Endodermal cell (in vitro differentiated cells): ENCODE results near the gene DENND1A. TPM values are rescaled to one million over a fixed set of nuclear protein-coding genes. Genes with fewer than 3 reads are reported as not detected.
A peak's percentile ranks its signal among the peaks of the same experiment; 100 is the strongest.

ENCODE experiments used
- DNase-seq: peaks from one replicate; pipeline ENCODE4 v3.0.0-alpha.2; 2017
- H3K27ac ChIP-seq: 2 replicates; pipeline ENCODE4 v1.5.1; 2013; ENCODE audit warnings: mild to moderate bottlenecking, low read depth, low read length, moderate library complexity
- H3K27me3 ChIP-seq: 2 replicates; pipeline ENCODE4 v1.6.1; 2013; ENCODE audit warnings: mild to moderate bottlenecking, low read length, moderate library complexity; ENCODE audit not compliant: insufficient read depth, control insufficient read depth, poor library complexity, severe bottlenecking
- H3K36me3 ChIP-seq: 2 replicates; pipeline ENCODE4 v1.7.0; 2013; ENCODE audit warnings: mild to moderate bottlenecking, low read length, moderate library complexity; ENCODE audit not compliant: control insufficient read depth, insufficient read depth
- H3K4me1 ChIP-seq: one replicate; pipeline ENCODE4 v1.7.0; 2013; ENCODE audit warnings: low read length; ENCODE audit not compliant: control insufficient read depth, insufficient read depth
- H3K4me3 ChIP-seq: 2 replicates; pipeline ENCODE4 v1.5.1; 2013; ENCODE audit warnings: mild to moderate bottlenecking, low read length, moderate library complexity
- H3K9ac ChIP-seq: 2 replicates; pipeline ENCODE4 v1.6.1; 2013; ENCODE audit warnings: mild to moderate bottlenecking, low read length, moderate library complexity; ENCODE audit not compliant: poor library complexity, severe bottlenecking; ENCODE audit errors: extremely low read depth
- H3K9me3 ChIP-seq: 2 replicates; pipeline ENCODE4 v1.6.1; 2013; ENCODE audit warnings: mild to moderate bottlenecking, low read length, moderate library complexity; ENCODE audit not compliant: control insufficient read depth
- H3K27ac Mint-ChIP-seq: 2 replicates; pipeline ENCODE4 v1.8.0; 2020; ENCODE audit warnings: mixed read lengths
- H3K27me3 Mint-ChIP-seq: 2 replicates; pipeline ENCODE4 v1.8.0; 2021; ENCODE audit warnings: mild to moderate bottlenecking, mixed read lengths; ENCODE audit not compliant: insufficient read depth
- H3K36me3 Mint-ChIP-seq: 2 replicates; pipeline ENCODE4 v1.8.0; 2020; ENCODE audit warnings: low read depth, mixed read lengths
- H3K4me1 Mint-ChIP-seq: 2 replicates; pipeline ENCODE4 v1.8.0; 2020; ENCODE audit warnings: mixed read lengths
- H3K4me3 Mint-ChIP-seq: 2 replicates; pipeline ENCODE4 v1.8.0; 2020; ENCODE audit warnings: mild to moderate bottlenecking, moderate library complexity, mixed read lengths
- H3K9me3 Mint-ChIP-seq: 2 replicates; pipeline ENCODE4 v1.8.0; 2020; ENCODE audit warnings: mild to moderate bottlenecking, mixed read lengths
- WGBS, 2 experiments: methylation state at CpG; one replicate each; pipeline versions ENCODE4 v1.1.5 to v1.1.7; 2013; ENCODE audit warnings: missing lambda C conversion rate in 2 of 2, mixed read lengths in 1 of 2; ENCODE audit not compliant: insufficient coverage in 1 of 2, insufficient read length in 1 of 2; 5-methylcytosine and 5-hydroxymethylcytosine counted together
- total RNA-seq, 2 donors: library from RNA; stranded (reverse); fragmentation: NEBNext Ultra II Directional in 1 of 2; extraction: Animal tissue kit (Norgen Biotek cat#: 25700) in 1 of 2; gene quantifications; 2 replicates in 1 of 2; 3 replicates in 1 of 2; pipeline ENCODE4 v1.2.1, GENCODE V29; 2021
- TF ChIP-seq, protein P1 (sequence below): fragments of 200-600 bp; sonication (generic); conservative IDR thresholded peaks from 2 replicates; pipeline ENCODE4 v1.5.0; 2021; ENCODE audit warnings: antibody characterized with exemption, mild to moderate bottlenecking

The DENND1A gene
- total RNA-seq, 2 donors from 2014 or later = 29.5 to 38.4 TPM

DNA sequence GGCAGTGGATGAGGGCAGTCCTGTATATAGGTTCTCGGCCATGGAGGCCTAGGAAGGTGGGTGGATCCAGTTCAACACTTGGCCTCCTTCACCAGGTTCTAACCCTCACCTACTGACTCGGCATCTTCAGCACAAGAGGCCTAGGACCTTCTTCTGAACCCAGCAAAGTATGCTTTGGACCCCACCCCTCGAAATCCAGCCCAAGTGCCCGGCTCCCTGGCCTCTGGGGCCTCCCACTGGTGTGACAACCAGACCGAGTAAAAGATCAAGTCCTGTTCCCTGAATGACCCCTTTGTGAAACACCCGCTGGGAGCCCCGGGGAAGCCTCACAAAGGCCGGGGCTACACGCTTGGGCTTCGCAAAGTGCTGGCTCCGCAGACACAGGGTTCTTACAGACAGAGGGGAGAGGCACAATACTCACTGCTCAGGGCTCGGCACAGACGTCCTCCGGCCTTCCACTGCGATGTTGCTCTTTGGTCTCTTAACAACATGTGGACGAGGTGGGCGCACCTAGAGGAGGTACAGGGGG is 526.9 kb downstream of the DENND1A start:
- H3K4me3 ChIP-seq = no peak overlapping the region
- no peak overlapping the region for H3K27ac ChIP-seq
- H3K27me3 ChIP-seq = no peaks in the 10 kb centered on the region
- H3K9me3 ChIP-seq = no peaks in the 10 kb centered on the region
- WGBS, 2 experiments = 76 to 77% methylated on average over 10 to 17 of the region's 17 CpGs
- H3K9ac ChIP-seq = no peak overlapping the region
- no peak overlapping the region for H3K4me3 Mint-ChIP-seq
- peaks cover 19% of the 10 kb centered on the region for H3K4me1 Mint-ChIP-seq
- H3K4me1 ChIP-seq = peaks cover 11% of the 10 kb centered on the region
- peaks cover 4% of the 10 kb centered on the region for H3K36me3 Mint-ChIP-seq
- DNase-seq = no peak
- no peaks in the 10 kb centered on the region for H3K9me3 Mint-ChIP-seq
- H3K27ac Mint-ChIP-seq = peak overlapping the region; percentile 35
- no peaks in the 10 kb centered on the region for H3K36me3 ChIP-seq
- TF ChIP-seq, protein P1, sequence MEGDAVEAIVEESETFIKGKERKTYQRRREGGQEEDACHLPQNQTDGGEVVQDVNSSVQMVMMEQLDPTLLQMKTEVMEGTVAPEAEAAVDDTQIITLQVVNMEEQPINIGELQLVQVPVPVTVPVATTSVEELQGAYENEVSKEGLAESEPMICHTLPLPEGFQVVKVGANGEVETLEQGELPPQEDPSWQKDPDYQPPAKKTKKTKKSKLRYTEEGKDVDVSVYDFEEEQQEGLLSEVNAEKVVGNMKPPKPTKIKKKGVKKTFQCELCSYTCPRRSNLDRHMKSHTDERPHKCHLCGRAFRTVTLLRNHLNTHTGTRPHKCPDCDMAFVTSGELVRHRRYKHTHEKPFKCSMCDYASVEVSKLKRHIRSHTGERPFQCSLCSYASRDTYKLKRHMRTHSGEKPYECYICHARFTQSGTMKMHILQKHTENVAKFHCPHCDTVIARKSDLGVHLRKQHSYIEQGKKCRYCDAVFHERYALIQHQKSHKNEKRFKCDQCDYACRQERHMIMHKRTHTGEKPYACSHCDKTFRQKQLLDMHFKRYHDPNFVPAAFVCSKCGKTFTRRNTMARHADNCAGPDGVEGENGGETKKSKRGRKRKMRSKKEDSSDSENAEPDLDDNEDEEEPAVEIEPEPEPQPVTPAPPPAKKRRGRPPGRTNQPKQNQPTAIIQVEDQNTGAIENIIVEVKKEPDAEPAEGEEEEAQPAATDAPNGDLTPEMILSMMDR = no peak
- no peaks in the 10 kb centered on the region for H3K27me3 Mint-ChIP-seq

- Histone ChIP-seq H3K36me3 (no peaks in the 10 kb centered on the region), H3K9me3 (no peaks in the 10 kb centered on the region), H3K27me3 (no peaks in the 10 kb centered on the region), H3K27ac (no peak overlapping the region), H3K4me3 (no peak overlapping the region), H3K9ac (no peak overlapping the region), H3K4me1 (peaks cover 5% of the 10 kb centered on the region)
- TF ChIP-seq, protein P1 = peak; percentile 90
- DNase-seq = peak; percentile 85
- whole genome bisulfite sequencing, 2 experiments = 49 to 57% methylated on average over 9 of the region's 9 CpGs
- H3K27me3 Mint-ChIP-seq = no peaks in the 10 kb centered on the region
- no peak overlapping the region for H3K4me3 Mint-ChIP-seq
- H3K9me3 Mint-ChIP-seq = no peaks in the 10 kb centered on the region
- no peak overlapping the region for H3K27ac Mint-ChIP-seq
- peaks cover 4% of the 10 kb centered on the region for H3K36me3 Mint-ChIP-seq
- H3K4me1 Mint-ChIP-seq = peaks cover 13% of the 10 kb centered on the region
These were observed 527.9 kb downstream of the DENND1A start for GRCh38 chr9:123401879-123402513.

- DNase-seq = no peak
- no peaks in the 10 kb centered on the region for H3K9me3 Mint-ChIP-seq
- no peaks in the 10 kb centered on the region for H3K27me3 ChIP-seq
- H3K27me3 Mint-ChIP-seq = no peaks in the 10 kb centered on the region
- H3K4me1 Mint-ChIP-seq = peaks cover 5% of the 10 kb centered on the region
- H3K36me3 ChIP-seq = no peaks in the 10 kb centered on the region
- WGBS, 2 experiments = 88 to 93% methylated on average over 8 to 13 of the region's 13 CpGs
- peaks cover 4% of the 10 kb centered on the region for H3K36me3 Mint-ChIP-seq
- no peak overlapping the region for H3K27ac ChIP-seq
- H3K4me3 Mint-ChIP-seq = no peak overlapping the region
- H3K4me1 ChIP-seq = no peaks in the 10 kb centered on the region
- no peak overlapping the region for H3K9ac ChIP-seq
- TF ChIP-seq, protein P1 = no peak
- H3K4me3 ChIP-seq = no peak overlapping the region
- no peak overlapping the region for H3K27ac Mint-ChIP-seq
- H3K9me3 ChIP-seq = no peaks in the 10 kb centered on the region
These were observed 528.9 kb downstream of the DENND1A start for GRCh38 chr9:123400926-123401503.
